Kidney (tissue), 14 donors: ENCODE data around the gene DSCAML1. TPM values are rescaled to one million over a fixed set of nuclear protein-coding genes. Genes with fewer than 3 reads are reported as not detected.

ENCODE experiments used
- DNase-seq, 5 donors: peaks; one replicate each; pipeline ENCODE4 v3.0.0-alpha.2; 2013 to 2020
- FAIRE-seq: peaks from 2 replicates; lab custom pipeline; 2012; peaks lifted over from hg19 to GRCh38; lab: Jason Lieb, UNC
- H3K27ac ChIP-seq, 2 donors: one replicate each; pipeline ENCODE4 v1.7.0; 2013; ENCODE audit warnings: low read depth in 2 of 2, low read length in 2 of 2, inconsistent platforms in 1 of 2
- H3K27me3 ChIP-seq: one replicate; pipeline ENCODE4 v1.7.1; 2013; ENCODE audit warnings: low read length, inconsistent platforms; ENCODE audit not compliant: control insufficient read depth, insufficient read depth
- H3K36me3 ChIP-seq, 3 donors: one replicate each; pipeline versions ENCODE4 v1.7.0 to v1.7.1; 2013; ENCODE audit warnings: low read length in 3 of 3, control low read depth in 1 of 3, inconsistent platforms in 1 of 3; ENCODE audit not compliant: insufficient read depth in 3 of 3, control insufficient read depth in 2 of 3
- H3K4me1 ChIP-seq, 3 donors: one replicate each; pipeline versions ENCODE4 v1.7.0 to v1.7.1; 2013; ENCODE audit warnings: low read length in 3 of 3, inconsistent platforms in 1 of 3, low read depth in 1 of 3; ENCODE audit not compliant: control insufficient read depth in 2 of 3, insufficient read depth in 2 of 3
- H3K4me3 ChIP-seq, 3 donors: one replicate each; pipeline versions ENCODE4 v1.7.0 to v1.8.1; 2013; ENCODE audit warnings: low read length in 3 of 3, control low read depth in 1 of 3, inconsistent platforms in 1 of 3
- H3K9ac ChIP-seq, 3 donors: one replicate each; pipeline versions ENCODE4 v1.7.0 to v1.7.1; 2013; ENCODE audit warnings: low read length in 3 of 3, control low read depth in 1 of 3, inconsistent platforms in 1 of 3
- H3K9me3 ChIP-seq, 3 donors: one replicate each; pipeline versions ENCODE4 v1.7.0 to v1.7.1; 2013; ENCODE audit warnings: low read length in 3 of 3, control low read depth in 1 of 3, inconsistent platforms in 1 of 3; ENCODE audit not compliant: control insufficient read depth in 2 of 3, insufficient read depth in 1 of 3
- CTCF ChIP-seq: IDR thresholded peaks from 3 replicates; pipeline ENCODE4 v1.5.1; 2012; ENCODE audit warnings: mild to moderate bottlenecking, moderate library complexity, borderline replicate concordance; ENCODE audit not compliant: insufficient read depth; ENCODE audit errors: extremely low read depth
- intact Hi-C: fragments of 100-400 bp; cut with DNase I; formaldehyde crosslinking; loops from one replicate; pipeline ENCODE4 v1.11.1; 2022
- polyA plus RNA-seq: library from polyadenylated mRNA; stranded (reverse); fragments of 350-450 nt; fragmentation: Illumina TruSeq; extraction: RNeasy Lipid Tissue Mini Kit (QIAGEN cat#74804); gene quantifications from one replicate; pipeline ENCODE4 v1.2.3, GENCODE V29; 2014; ENCODE audit warnings: low read depth, low replicate concordance; ENCODE audit not compliant: insufficient read depth
- total RNA-seq: library from RNA; stranded (reverse); fragmentation: NEBNext Ultra II Directional; extraction: Animal tissue kit (Norgen Biotek cat#: 25700); gene quantifications from one replicate; pipeline ENCODE4 v1.2.1, GENCODE V29; 2021
- donor health status: control.
- donor health status: control.
- donor health status: control.
- donor health status: control.
- donor health status: control.
- donor health status: DM: yes; HTN: yes; CAD: no.
- donor health status: Normal renal cell carcinoma (clear cell type).

DSCAML1 gene
- total and polyA plus RNA-seq, 2 donors from 2014 or later, result 0.95 to 17.3 TPM

- Histone ChIP-seq H3K9me3 (no peaks in the 10 kb centered on the region), H3K4me1 (no peaks in the 10 kb centered on the region), H3K4me3 (no peak overlapping the region), H3K9ac (no peak overlapping the region), H3K27ac (no peak overlapping the region), H3K36me3 (no peaks in the 10 kb centered on the region), H3K27me3 (no peaks in the 10 kb centered on the region)
- intact Hi-C loops, result no loop called here
- TF ChIP-seq CTCF, result no peak
- FAIRE-seq (no peak), DNase-seq (no peak)
These were observed 61.6 kb downstream of the DSCAML1 start for GRCh38 chr11:117735350-117735977.

- DNase-seq, result no peak
- no peaks in the 10 kb centered on the region for H3K27me3 ChIP-seq
- intact Hi-C loops, result no loop called here
These were observed 62.4 kb downstream of the DSCAML1 start for GRCh38 chr11:117734601-117735024.

GRCh38 chr11:117733316-117733715 is 63.7 kb downstream of the DSCAML1 start:
- intact Hi-C loops, result no loop called here
- no peaks in the 10 kb centered on the region for H3K27me3 ChIP-seq
- no peak overlapping the region for H3K9ac ChIP-seq
- TF ChIP-seq CTCF, result no peak
- H3K9me3 ChIP-seq, result no peaks in the 10 kb centered on the region
- FAIRE-seq, result no peak
- no peak overlapping the region for H3K4me3 ChIP-seq
- DNase-seq, result no peak
- no peaks in the 10 kb centered on the region for H3K36me3 ChIP-seq
- H3K4me1 ChIP-seq, result no peaks in the 10 kb centered on the region
- no peak overlapping the region for H3K27ac ChIP-seq

More at GRCh38 chr11:117734601-117735024, 62.4 kb downstream of the DSCAML1 start:
- Histone ChIP-seq H3K9me3 (no peaks in the 10 kb centered on the region), H3K36me3 (no peaks in the 10 kb centered on the region), H3K4me1 (no peaks in the 10 kb centered on the region), H3K4me3 (no peak overlapping the region), H3K9ac (no peak overlapping the region), H3K27ac (no peak overlapping the region)
- FAIRE-seq, result no peak
- no peak for TF ChIP-seq CTCF

- Histone ChIP-seq H3K36me3 (no peaks in the 10 kb centered on the region), H3K27ac (no peak overlapping the region), H3K9ac (no peak overlapping the region), H3K9me3 (no peaks in the 10 kb centered on the region), H3K4me3 (no peak overlapping the region), H3K4me1 (no peaks in the 10 kb centered on the region), H3K27me3 (no peaks in the 10 kb centered on the region)
- FAIRE-seq (no peak), DNase-seq (no peak)
- intact Hi-C loops, result no loop called here
- TF ChIP-seq CTCF, result no peak
These were observed 65.2 kb downstream of the DSCAML1 start for GRCh38 chr11:117731722-117732290.
